ENCODE results near the gene CERCAM. TPM values are rescaled to one million over a fixed set of nuclear protein-coding genes. Genes with fewer than 3 reads are reported as not detected.

Gene CERCAM
- total RNA-seq, 1 experiment from 2014 or later, result 2.3 TPM

DNA sequence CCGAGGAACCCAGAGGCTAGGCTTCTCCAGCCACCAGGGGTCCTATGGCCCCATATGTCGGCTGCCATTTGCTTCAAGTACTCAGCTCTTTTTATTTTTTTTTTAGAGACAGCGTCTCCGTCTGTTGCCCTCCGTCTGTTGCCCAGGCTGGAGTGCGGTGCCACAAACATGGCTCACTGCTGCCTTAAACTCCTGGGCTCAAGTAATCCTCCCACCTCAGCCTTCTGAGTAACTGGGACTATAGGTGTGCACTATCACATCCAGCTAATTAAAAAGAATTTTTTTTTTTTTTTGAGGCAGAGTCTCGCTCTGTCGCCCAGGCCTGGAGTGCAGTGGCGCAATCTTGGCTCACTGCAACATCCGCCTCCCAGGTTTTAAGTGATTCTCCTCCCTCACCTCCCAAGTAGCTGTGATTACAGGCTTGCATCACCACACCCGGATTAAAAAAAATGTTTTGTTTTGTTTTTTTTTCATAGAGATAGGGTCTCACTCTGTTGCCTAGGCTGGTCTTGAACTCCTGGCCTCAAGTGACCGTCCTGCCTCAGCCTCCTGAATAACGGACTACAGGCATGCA, 8.9 kb downstream of the CERCAM start:
- CTCF ChIA-PET, result interaction anchor here (0.7 to 2.0 kb wide), 5 partner anchors 9 to 700 kb away, joined by 3 to 15 read pairs (median 4); no protein-coding TSS in a partner anchor
- no peaks in the 10 kb centered on the region for H3K4me1 Mint-ChIP-seq (ENCODE audit: insufficient read depth, unreplicated experiment)
- no peak overlapping the region for H3K4me3 Mint-ChIP-seq (ENCODE audit: unreplicated experiment)
- intact Hi-C loops (cut with micrococcal nuclease), result no loop called here
- H3K9me3 Mint-ChIP-seq (ENCODE audit: unreplicated experiment), result no peaks in the 10 kb centered on the region
- no peaks in the 10 kb centered on the region for H3K27me3 Mint-ChIP-seq (ENCODE audit: insufficient read depth, unreplicated experiment)
- no TSS peak for BruUV-seq (replicated peaks)
- DNase-seq (ENCODE audit: unreplicated experiment), result no peak
- TF ChIP-seq, protein P1, sequence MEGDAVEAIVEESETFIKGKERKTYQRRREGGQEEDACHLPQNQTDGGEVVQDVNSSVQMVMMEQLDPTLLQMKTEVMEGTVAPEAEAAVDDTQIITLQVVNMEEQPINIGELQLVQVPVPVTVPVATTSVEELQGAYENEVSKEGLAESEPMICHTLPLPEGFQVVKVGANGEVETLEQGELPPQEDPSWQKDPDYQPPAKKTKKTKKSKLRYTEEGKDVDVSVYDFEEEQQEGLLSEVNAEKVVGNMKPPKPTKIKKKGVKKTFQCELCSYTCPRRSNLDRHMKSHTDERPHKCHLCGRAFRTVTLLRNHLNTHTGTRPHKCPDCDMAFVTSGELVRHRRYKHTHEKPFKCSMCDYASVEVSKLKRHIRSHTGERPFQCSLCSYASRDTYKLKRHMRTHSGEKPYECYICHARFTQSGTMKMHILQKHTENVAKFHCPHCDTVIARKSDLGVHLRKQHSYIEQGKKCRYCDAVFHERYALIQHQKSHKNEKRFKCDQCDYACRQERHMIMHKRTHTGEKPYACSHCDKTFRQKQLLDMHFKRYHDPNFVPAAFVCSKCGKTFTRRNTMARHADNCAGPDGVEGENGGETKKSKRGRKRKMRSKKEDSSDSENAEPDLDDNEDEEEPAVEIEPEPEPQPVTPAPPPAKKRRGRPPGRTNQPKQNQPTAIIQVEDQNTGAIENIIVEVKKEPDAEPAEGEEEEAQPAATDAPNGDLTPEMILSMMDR (IDR thresholded peaks at IDR 0.05; ENCODE audit: unreplicated experiment), result no peak
- H3K36me3 Mint-ChIP-seq (ENCODE audit: insufficient read depth, unreplicated experiment), result peaks cover 7% of the 10 kb centered on the region
- POLR2A ChIA-PET, result no interaction called here
- no peak overlapping the region for H3K27ac Mint-ChIP-seq (ENCODE audit: low read depth, unreplicated experiment)

DNA sequence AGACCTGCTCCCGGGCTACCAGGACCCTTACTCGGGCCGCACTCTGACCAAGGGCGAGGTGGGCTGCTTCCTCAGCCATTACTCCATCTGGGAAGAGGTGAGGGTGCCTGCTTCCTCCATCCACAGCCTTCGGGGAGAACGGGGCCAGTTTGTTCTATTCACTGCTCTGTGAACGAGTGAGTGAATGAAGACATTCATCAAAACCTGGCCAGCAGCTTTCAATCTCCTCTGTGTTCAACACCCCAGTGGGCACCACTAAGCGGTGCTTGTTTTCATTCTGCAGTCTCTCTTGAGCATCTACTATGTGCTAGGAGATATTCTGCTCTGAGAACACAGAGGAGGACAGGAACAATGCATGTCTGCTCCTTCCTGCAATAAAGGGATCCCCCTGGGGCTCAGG, 10.6 kb downstream of the CERCAM start:
- ChIA-PET POLR2A (no interaction called here), CTCF (interaction anchor here (0.6 kb wide), 1 partner anchor 8 kb away, joined by 3 read pairs; no protein-coding TSS in a partner anchor)
- Mint-ChIP-seq H3K27me3 (ENCODE audit: insufficient read depth, unreplicated experiment) (no peaks in the 10 kb centered on the region), H3K4me3 (ENCODE audit: unreplicated experiment) (no peak overlapping the region), H3K9me3 (ENCODE audit: unreplicated experiment) (no peaks in the 10 kb centered on the region), H3K36me3 (ENCODE audit: insufficient read depth, unreplicated experiment) (peaks cover 5% of the 10 kb centered on the region), H3K4me1 (ENCODE audit: insufficient read depth, unreplicated experiment) (no peaks in the 10 kb centered on the region), H3K27ac (ENCODE audit: low read depth, unreplicated experiment) (no peak overlapping the region)
- TF ChIP-seq, protein P1 (IDR thresholded peaks at IDR 0.05; ENCODE audit: unreplicated experiment), result no peak
- no TSS peak for BruUV-seq (replicated peaks)
- DNase-seq (ENCODE audit: unreplicated experiment), result no peak
- intact Hi-C loops (cut with micrococcal nuclease), result no loop called here

DNA sequence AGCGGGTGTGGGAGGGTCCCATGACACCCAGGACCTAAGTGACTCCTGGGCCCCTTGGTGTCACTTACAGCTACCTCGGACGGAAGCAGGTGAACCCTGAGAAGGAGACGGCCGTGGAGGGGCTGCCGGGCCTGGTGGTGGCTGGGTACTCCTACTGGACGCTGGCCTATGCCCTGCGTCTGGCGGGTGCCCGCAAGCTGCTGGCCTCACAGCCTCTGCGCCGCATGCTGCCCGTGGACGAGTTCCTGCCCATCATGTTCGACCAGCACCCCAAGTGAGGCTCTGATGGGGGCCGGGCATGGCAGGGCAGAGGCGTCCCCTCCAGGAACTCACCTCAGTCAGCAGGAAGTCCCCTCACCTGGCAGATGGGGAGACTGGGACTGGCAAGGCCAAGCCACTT, 13.7 kb downstream of the CERCAM start:
- ChIA-PET POLR2A (interaction anchor here (0.6 kb wide), 1 partner anchor 1007 kb away, joined by 3 read pairs; no protein-coding TSS in a partner anchor), CTCF (interaction anchor here (1.0 kb wide), 1 partner anchor 72 kb away, joined by 3 read pairs; no protein-coding TSS in a partner anchor)
- no peak for DNase-seq (ENCODE audit: unreplicated experiment)
- intact Hi-C loops (cut with micrococcal nuclease), result no loop called here
- no peak overlapping the region for H3K27ac Mint-ChIP-seq (ENCODE audit: low read depth, unreplicated experiment)
- BruUV-seq (replicated peaks), result no TSS peak
- H3K36me3 Mint-ChIP-seq (ENCODE audit: insufficient read depth, unreplicated experiment), result no peaks in the 10 kb centered on the region
- TF ChIP-seq, protein P1 (IDR thresholded peaks at IDR 0.05; ENCODE audit: unreplicated experiment), result no peak
- H3K4me1 Mint-ChIP-seq (ENCODE audit: insufficient read depth, unreplicated experiment), result no peaks in the 10 kb centered on the region
- H3K9me3 Mint-ChIP-seq (ENCODE audit: unreplicated experiment), result no peaks in the 10 kb centered on the region
- H3K27me3 Mint-ChIP-seq (ENCODE audit: insufficient read depth, unreplicated experiment), result no peaks in the 10 kb centered on the region
- H3K4me3 Mint-ChIP-seq (ENCODE audit: unreplicated experiment), result no peak overlapping the region

DNA sequence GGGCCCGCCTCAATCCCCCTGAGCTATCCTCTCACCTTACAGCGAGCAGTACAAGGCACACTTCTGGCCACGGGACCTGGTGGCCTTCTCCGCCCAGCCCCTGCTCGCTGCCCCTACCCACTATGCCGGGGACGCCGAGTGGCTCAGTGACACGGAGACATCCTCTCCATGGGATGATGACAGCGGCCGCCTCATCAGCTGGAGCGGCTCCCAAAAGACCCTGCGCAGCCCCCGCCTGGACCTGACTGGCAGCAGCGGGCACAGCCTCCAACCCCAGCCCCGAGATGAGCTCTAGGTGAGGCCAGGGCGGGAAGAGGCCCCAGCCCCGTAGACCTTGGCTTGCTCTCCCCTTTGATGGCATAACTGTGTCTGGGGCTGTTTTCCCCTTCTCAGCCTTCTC, 15.0 kb downstream of the CERCAM start:
- POLR2A ChIA-PET, result no interaction called here
- H3K4me1 Mint-ChIP-seq (ENCODE audit: insufficient read depth, unreplicated experiment), result no peaks in the 10 kb centered on the region
- TF ChIP-seq, protein P1 (IDR thresholded peaks at IDR 0.05; ENCODE audit: unreplicated experiment), result no peak
- no peaks in the 10 kb centered on the region for H3K36me3 Mint-ChIP-seq (ENCODE audit: insufficient read depth, unreplicated experiment)
- no peak overlapping the region for H3K4me3 Mint-ChIP-seq (ENCODE audit: unreplicated experiment)
- no peaks in the 10 kb centered on the region for H3K9me3 Mint-ChIP-seq (ENCODE audit: unreplicated experiment)
- CTCF ChIA-PET, result interaction anchor here (0.6 to 1.1 kb wide), 3 partner anchors 15 to 174 kb away, joined by 3 to 4 read pairs (median 3); no protein-coding TSS in a partner anchor
- DNase-seq (ENCODE audit: unreplicated experiment), result no peak
- H3K27ac Mint-ChIP-seq (ENCODE audit: low read depth, unreplicated experiment), result no peak overlapping the region
- intact Hi-C loops (cut with micrococcal nuclease), result no loop called here
- H3K27me3 Mint-ChIP-seq (ENCODE audit: insufficient read depth, unreplicated experiment), result no peaks in the 10 kb centered on the region
- BruUV-seq (replicated peaks), result no TSS peak
